Stimulated activated CD4-positive, alpha-beta T cell treated with anti-CD3 and anti-CD28 coated beads, Interleukin-4, amount 100 ng/mL, for 24 hours (primary cell): ENCODE data around the gene FAM120A.

Experiments
- DNase-seq: peaks from one replicate; pipeline ENCODE4 v3.0.0-alpha.2; 2020

FAM120A gene

DNA sequence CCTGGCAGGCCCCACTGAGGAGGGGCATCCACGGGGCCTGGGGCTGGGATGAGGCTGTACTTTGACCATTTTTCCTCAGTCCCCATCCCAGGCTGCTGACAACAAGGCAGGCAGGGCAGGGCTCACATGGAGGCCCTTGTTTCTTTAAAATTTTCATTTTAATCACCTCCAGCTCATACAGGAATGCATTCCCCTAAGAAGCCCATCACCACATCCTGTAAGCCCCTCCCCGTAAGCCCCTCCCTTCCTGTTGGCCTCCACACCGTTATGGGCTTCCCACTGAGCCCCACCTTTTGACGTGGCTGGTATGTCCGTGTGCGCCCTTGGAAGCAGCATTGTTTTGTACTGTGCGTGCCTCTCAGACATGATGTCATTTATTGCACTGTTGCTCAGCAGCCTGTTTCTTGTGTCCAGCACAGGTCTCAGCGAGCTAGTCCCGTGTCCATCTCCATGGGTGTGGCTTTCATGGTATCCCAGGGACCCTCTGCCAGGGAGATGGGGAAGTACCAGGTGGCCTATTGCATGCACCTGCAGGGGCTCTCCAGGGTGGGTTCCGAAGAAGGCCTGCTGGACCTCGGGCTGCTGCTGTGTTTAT, 147.3 kb downstream of the FAM120A start:
- no peak for DNase-seq

DNA sequence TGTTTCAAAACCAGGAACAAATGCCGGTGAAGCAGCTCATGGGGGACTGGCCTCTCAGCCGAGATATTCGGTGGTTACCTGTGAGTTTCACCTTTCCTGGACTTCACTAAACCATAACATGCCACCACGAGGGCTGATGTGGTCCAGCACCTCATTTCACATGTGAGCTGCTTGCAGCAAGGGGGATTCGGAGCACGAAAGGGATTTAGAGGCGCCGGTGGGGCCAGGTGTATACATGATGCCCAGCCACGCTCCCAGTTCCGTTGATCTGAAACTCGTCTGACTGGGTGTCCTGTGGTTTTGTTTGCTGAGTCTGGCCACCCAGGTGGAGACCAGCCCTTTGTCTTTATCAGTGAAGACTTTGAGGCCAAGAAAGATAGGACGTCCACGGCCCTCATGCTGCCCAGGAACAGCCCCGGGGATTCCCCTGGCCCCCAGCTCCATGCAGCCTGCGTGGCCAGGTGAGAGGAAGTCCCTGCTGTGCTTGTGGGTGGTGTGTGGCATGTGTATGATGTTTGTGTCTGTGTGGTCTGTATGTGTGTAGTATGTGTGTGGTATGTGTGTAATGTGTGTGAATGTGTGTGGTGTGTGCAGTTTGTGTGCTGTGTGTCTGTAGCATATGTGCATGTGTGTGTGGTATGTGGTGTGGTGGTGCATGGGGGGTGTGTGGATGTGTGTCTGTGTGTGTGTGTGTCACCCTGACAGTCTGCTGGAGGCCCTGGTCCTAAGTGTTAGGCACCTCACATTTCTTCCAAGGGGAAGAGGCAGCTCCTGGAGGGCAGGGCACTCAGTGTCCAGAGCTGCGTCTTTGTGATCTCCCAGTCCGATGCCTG, 148.3 kb downstream of the FAM120A start:
- DNase-seq, result no peak

DNA sequence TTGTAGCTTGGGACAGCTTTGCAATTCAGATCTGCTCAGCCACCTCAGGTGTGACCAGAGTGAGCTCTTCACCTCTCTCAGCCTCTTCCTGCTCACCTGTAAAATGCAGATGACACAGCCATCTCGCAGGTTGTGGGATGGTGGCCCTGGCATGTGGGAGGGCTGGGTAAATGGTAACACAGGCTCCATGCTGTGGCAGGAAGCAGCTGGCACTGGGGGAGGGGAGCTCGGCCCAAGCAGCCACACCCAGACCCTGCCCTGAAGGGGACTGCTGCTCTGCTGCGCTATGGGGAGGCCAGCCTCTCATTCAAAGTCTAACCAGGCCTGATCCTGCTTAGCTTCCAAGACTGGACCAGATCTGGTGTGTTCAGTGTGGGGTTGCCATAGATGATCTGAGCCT, 149.0 kb downstream of the FAM120A start:
- no peak for DNase-seq

DNA sequence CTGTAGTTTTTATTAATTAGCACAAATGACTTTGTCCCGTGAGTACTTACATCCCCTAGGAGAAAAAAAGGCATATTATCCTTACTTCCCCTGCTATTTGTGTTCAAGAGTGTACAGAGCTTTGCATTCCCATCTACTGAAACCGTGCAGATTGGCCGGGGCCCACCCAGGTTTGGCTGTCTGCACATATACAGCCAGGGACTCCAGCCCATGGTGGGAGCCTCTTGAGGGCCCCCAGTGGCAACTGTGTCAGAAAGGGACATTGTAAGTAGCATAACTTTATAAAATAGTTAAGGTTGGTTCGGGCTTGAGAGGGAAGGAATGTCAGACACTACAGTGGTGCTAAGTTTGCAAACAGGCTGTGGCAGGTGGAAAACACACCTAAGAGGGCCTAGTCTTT, 149.6 kb downstream of the FAM120A start:
- no peak for DNase-seq

DNA sequence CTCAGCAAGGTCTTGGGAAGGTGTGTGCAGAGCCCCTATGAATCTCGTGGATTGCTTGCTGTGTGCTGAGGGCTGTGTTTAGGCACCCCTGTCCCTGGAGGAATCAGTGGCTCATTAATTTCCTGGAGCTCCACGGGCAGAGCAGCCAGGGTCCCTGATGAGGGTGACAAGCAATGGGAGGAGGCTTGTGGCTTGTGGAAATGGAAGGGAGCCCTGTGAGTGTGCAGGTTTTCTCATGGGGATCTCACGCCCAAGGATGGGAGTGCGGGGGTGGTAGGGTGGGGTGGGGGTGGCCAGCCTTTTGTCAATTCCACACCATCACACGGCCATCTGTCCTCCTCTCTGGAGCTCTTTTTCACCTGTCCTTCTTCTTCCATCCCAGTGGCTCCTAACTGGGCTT, 150.2 kb downstream of the FAM120A start:
- DNase-seq, result no peak

DNA sequence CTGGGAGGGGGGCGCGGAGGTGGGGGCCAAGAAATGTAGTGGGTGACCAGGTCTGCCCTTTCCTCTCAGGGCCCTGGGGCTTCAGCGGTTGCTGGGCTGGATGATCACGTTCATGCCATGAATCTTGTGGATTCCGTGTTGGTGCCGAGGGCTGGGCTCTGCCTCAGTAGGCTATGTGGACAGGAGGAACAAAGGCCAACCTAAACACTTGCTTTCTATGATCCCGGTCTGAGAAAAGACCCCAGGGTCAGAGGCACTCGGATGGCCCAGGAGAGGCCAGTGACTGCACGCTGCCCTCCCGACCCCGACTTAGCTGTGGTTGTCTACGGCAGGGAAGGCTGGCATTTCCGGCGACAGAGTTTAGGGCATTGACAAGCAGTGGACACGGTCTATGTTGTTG, 151.5 kb downstream of the FAM120A start:
- no peak for DNase-seq

DNA sequence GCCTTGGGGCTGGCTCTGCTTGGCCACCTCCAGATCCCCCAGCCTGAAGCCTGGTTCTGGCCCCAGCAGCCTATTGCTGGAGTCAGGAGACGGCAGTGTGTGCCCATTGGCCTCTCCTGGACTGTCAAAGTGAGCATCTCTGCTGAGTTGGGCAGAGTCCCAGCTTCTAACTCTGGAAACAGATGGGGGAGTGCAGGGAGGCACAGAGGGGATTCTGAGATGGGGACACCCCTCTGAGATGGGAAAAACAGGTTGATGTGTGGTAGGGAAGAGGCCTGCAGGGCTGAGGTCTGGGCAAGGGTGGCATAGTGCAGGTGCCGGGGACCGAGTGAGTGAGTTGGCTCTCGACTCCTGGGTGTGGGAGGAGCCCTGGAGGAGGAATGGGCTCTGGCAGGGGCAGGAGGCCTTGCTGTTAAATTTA, 152.4 kb downstream of the FAM120A start:
- DNase-seq, result no peak

DNA sequence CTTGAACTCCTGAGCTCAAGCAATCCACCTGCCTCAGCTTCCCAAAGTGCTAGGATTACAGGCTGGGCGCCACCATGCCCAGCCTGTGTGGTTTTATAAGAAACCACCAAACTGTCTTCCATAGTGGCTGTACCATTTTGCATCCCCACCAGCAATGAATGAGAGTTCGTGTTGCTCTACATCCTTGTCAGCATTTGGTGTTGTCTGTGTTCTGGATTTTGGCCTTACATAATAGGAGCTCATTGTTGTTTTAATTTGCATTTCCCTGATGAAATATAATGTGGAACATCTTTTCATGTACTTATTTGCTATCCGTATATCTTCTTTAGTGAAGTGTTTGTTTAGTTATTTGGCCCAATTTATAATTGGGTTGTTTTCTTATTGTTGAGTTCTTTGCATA, 154.7 kb downstream of the FAM120A start:
- DNase-seq, result no peak

DNA sequence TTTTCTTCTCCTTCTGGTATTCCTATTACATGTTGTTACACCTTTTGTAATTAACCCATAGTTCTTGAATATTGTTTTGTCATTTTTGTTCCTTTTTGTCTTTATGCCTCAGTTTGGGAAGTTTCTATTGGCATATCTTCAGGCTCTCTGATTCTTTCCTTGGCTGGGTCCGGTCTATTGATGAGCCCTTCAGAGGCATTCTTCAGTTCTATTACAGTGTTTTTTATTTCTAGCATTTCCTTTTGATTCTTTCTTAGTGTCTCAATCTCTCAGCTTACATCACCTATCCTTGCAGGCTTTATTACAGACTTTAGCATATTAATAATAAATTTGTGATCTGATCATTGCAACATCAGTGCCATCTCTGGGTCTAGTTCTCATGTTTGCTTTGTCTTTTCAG, 158.7 kb downstream of the FAM120A start:
- DNase-seq, result no peak

DNA sequence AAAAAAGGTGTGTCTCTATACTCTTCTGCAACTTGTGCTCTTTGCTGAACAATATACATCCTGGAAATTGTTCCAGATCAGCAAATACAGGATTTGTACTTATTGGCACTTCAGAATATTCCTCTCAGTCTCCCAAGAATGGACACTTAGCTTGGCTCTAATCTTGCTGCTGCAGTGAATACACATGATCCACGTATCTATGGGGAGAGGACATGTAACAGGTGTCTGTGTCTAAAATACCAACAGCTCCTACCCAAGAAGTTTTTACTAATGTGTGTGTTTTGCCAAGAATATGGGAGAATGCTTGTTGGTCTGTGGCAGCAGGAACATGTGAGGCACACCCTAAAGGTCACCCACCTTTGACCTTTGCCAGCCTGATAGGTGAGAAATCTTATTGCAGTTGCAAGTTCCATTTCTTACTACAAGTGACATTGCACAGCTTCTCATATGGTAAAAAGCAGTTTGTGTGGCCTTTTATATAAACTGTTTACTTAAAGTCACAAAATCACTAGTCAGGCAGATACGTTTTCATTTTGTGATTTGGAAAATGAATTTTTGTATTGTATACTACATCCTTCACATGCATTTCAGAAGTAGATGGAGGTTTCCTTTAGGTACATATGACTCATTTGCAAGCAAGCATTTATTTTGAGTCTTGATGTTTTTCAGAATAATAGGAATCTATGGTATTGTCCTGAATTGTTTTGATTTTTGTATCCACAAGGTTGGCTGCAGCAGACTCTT, 160.7 kb downstream of the FAM120A start:
- DNase-seq, result no peak

DNA sequence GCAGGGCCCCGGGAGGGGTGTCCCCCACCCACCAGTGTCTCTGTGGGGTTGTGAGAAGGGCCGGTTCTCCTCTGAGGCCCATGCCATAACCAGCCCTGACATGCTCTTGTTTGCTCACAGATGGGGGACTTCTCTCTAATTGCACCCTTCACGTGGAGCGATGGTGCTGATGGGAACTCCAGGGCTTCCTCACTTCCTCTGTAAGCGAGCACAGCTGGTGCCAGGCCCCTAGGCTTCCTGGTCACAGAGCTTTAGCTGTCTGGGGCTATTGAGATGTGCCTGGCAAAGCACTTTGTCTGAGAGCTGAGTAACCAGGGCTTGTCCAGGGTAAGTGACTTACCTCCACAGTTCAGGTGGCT, 161.3 kb downstream of the FAM120A start:
- DNase-seq, result no peak

DNA sequence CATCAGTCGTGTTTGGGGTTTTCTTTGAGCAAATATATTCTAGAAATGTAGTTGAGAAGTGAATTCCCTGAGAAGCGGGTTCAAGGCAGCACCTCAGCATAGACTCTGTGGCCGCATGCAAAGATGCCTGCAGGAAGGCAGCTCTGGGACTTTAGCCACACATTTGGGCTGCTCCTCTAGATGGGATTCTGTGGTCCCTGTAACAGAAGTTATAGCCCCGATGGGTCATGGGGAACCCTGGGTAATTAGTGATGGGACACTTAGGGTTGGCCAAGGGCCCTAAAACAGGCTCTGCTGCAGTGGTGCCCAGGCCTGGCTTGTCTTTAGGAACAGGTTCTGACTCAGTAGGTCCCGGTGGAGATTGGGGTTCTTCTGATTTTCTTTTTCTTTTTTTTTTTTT, 161.7 kb downstream of the FAM120A start:
- no peak for DNase-seq

DNA sequence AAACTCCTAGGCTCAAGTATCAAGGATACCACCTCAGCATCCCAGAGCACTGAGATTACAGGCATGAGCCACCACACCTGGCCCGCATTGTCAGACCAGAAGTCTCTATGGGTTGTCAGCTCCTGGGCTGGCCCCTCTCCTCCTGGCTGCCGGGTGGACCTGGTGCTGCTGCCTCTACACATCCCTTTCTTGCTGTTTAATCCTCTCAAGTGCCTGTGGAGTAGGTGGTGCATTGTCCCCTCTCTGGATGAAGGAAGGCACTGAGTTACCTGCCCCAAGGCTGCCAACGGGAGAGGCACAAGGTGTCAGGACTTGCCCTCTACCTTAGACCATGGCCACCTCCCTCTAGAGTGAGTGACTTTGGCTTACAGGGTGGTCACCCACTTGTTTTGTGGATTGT, 162.3 kb downstream of the FAM120A start:
- no peak for DNase-seq

DNA sequence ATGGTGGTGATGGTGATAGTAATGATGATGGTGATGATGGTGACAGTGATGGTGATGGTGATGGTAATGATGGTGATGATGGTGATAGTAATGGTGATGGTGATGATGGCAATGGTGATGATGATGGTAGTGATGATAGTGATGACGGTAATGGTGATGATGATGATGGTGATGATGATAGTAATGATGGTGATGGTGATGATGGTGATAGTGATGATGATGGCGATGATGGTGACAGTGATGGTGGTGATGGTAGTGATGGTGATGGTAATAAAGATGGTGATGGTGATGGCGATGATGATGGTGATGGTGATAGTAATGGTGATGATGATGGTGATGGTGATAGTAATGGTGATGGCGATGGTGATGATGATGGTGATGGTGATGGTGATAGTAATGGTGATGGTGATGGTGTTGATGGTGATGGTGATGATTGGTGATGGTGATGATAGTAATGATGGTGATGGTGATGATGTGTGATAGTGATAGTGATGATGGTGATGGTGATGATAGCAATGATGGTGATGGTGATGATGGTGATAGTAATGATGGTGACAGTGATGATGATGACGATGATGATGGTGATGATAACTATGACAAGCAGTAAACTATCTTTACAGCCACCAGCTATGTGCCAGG, 163.5 kb downstream of the FAM120A start:
- DNase-seq, result no peak
